Keratinocyte (primary cell): ENCODE results near the gene RPS6KA5. TPM values are rescaled to one million over a fixed set of nuclear protein-coding genes. Genes with fewer than 3 reads are reported as not detected.

ENCODE experiments used
- DNase-seq: peaks from one replicate; pipeline ENCODE4 v3.0.0-alpha.2; 2011; ENCODE audit warnings: low read depth, missing footprints, low spot score
- FAIRE-seq: peaks from 2 replicates; lab custom pipeline; 2011; peaks lifted over from hg19 to GRCh38; lab: Jason Lieb, UNC
- H2AFZ ChIP-seq: 2 replicates; pipeline ENCODE4 v1.6.0; 2012; ENCODE audit warnings: low read length, control low read depth, inconsistent platforms; ENCODE audit not compliant: control insufficient read depth
- H3K27ac ChIP-seq: 2 replicates; pipeline ENCODE4 v1.5.1; 2011; ENCODE audit warnings: low read length; ENCODE audit not compliant: control insufficient read depth, insufficient read depth
- H3K27me3 ChIP-seq: 3 replicates; pipeline ENCODE4 v1.6.0; 2011; ENCODE audit warnings: low read length; ENCODE audit not compliant: control insufficient read depth, insufficient read depth; ENCODE audit errors: extremely low read depth
- H3K36me3 ChIP-seq, 2 experiments: 2 replicates in 1 of 2; 3 replicates in 1 of 2; pipeline ENCODE4 v1.5.1; 2011; ENCODE audit warnings: low read length in 2 of 2, mild to moderate bottlenecking in 1 of 2; ENCODE audit not compliant: control insufficient read depth in 2 of 2, insufficient read depth in 2 of 2; ENCODE audit errors: extremely low read depth in 1 of 2
- H3K4me1 ChIP-seq: 3 replicates; pipeline ENCODE4 v1.5.1; 2011; ENCODE audit warnings: low read length; ENCODE audit not compliant: control insufficient read depth, insufficient read depth; ENCODE audit errors: extremely low read depth
- H3K4me2 ChIP-seq: 3 replicates; pipeline ENCODE4 v1.6.0; 2011; ENCODE audit warnings: low read depth, low read length; ENCODE audit not compliant: control insufficient read depth, insufficient read depth; ENCODE audit errors: extremely low read depth
- H3K4me3 ChIP-seq, 3 experiments: fragments of 200-600 bp in 1 of 3; sonication (generic) in 1 of 3; 2 replicates in 2 of 3; 3 replicates in 1 of 3; pipeline ENCODE4 v1.5.1; 2011 to 2016; ENCODE audit warnings: low read length in 3 of 3, mild to moderate bottlenecking in 3 of 3, control low read depth in 2 of 3, inconsistent platforms in 1 of 3, low read depth in 1 of 3, mixed read lengths in 1 of 3, mixed run types in 1 of 3, moderate library complexity in 1 of 3; ENCODE audit not compliant: control insufficient read depth in 2 of 3, insufficient read depth in 2 of 3; ENCODE audit errors: extremely low read depth in 1 of 3
- H3K79me2 ChIP-seq: 2 replicates; pipeline ENCODE4 v1.6.0; 2012; ENCODE audit warnings: low read length; ENCODE audit not compliant: control insufficient read depth, insufficient read depth
- H3K9ac ChIP-seq: 3 replicates; pipeline ENCODE4 v1.6.0; 2011; ENCODE audit warnings: low read length; ENCODE audit not compliant: control insufficient read depth, insufficient read depth; ENCODE audit errors: extremely low read depth
- H3K9me1 ChIP-seq: 3 replicates; pipeline ENCODE4 v1.6.0; 2011; ENCODE audit warnings: low read length; ENCODE audit not compliant: control insufficient read depth, insufficient read depth; ENCODE audit errors: extremely low read depth
- H3K9me3 ChIP-seq: 2 replicates; pipeline ENCODE4 v1.5.1; 2012; ENCODE audit warnings: low read depth, low read length; ENCODE audit not compliant: control insufficient read depth
- H4K20me1 ChIP-seq: 3 replicates; pipeline ENCODE4 v1.6.0; 2011; ENCODE audit warnings: low read length; ENCODE audit not compliant: control insufficient read depth, insufficient read depth; ENCODE audit errors: extremely low read depth
- CTCF ChIP-seq, 3 experiments: IDR thresholded peaks in 1 of 3; conservative IDR thresholded peaks in 1 of 3; optimal IDR thresholded peaks in 1 of 3; 2 replicates in 2 of 3; 3 replicates in 1 of 3; pipeline versions ENCODE3 to v1.5.1; 2011; ENCODE audit warnings: low read length in 3 of 3, mild to moderate bottlenecking in 3 of 3, moderate library complexity in 2 of 3, control low read depth in 1 of 3, inconsistent platforms in 1 of 3; ENCODE audit not compliant: insufficient read depth in 2 of 3; ENCODE audit errors: extremely low read depth in 1 of 3
- EZH2 ChIP-seq: IDR thresholded peaks from one replicate; pipeline ENCODE4 v1.6.1; 2012; ENCODE audit warnings: inconsistent platforms, mild to moderate bottlenecking, low read length, moderate library complexity
- dilution Hi-C: fragments of 300-500 bp; cut with MboI; formaldehyde crosslinking; loops from one replicate; pipeline ENCODE4 v1.7.0; 2020; ENCODE audit warnings: low sequenced_read_pairs; ENCODE audit not compliant: extremely low pct_ligation_motif_present
- polyA plus RNA-seq, 5 experiments: library from polyadenylated mRNA; depleted of rRNA in 3 of 5; stranded (reverse) in 3 of 5; stranded (forward) in 1 of 5; unstranded in 1 of 5; fragments of >200 nt; gene quantifications; 1 replicate in 1 of 5; 2 replicates in 3 of 5; 3 replicates in 1 of 5; pipeline versions ENCODE4 v1.2.1 to v1.2.3, GENCODE V29; 2011 to 2012; ENCODE audit warnings: missing spikeins in 2 of 5, low read depth in 1 of 5, low replicate concordance in 1 of 5

The RPS6KA5 gene
- polyA plus RNA-seq, 1 donor (not counting 4 experiments of a cell fraction or from before 2014, with no cell fraction given): 2.9 TPM

- Histone ChIP-seq H4K20me1 (no peaks in the 10 kb centered on the region), H3K9ac (no peak overlapping the region), H3K36me3 (no peaks in the 10 kb centered on the region), H3K79me2 (no peaks in the 10 kb centered on the region), H3K9me3 (no peaks in the 10 kb centered on the region), H3K27ac (no peak overlapping the region), H2AFZ (no peak overlapping the region), H3K9me1 (no peaks in the 10 kb centered on the region), H3K4me2 (no peak overlapping the region), H3K27me3 (no peaks in the 10 kb centered on the region), H3K4me1 (no peaks in the 10 kb centered on the region), H3K4me3 (no peak overlapping the region)
- no peak for DNase-seq
- dilution Hi-C loops: no loop called here
- FAIRE-seq: no peak
- no peak for TF ChIP-seq CTCF (optimal IDR thresholded peaks at IDR 0.05 in 1 of 3, IDR thresholded peaks at IDR 0.05 in 1 of 3, conservative IDR thresholded peaks at IDR 0.05 in 1 of 3; ENCODE audit: extremely low read depth in 1 of 3, insufficient read depth in 2 of 3, low read length in 3 of 3)
- TF ChIP-seq EZH2: no peak
These were observed 61.1 kb downstream of the RPS6KA5 start for GRCh38 chr14:90999299-90999698.

GRCh38 chr14:90996967-90997366, 63.5 kb downstream of the RPS6KA5 start:
- no peaks in the 10 kb centered on the region for H3K36me3 ChIP-seq
- no peaks in the 10 kb centered on the region for H3K9me1 ChIP-seq
- DNase-seq (no peak), FAIRE-seq (no peak)
- dilution Hi-C loops: no loop called here
- no peaks in the 10 kb centered on the region for H3K9me3 ChIP-seq
- H3K4me2 ChIP-seq: no peak overlapping the region
- no peaks in the 10 kb centered on the region for H3K79me2 ChIP-seq
- no peak overlapping the region for H2AFZ ChIP-seq
- H3K4me1 ChIP-seq: no peaks in the 10 kb centered on the region
- no peak overlapping the region for H3K27ac ChIP-seq
- no peaks in the 10 kb centered on the region for H3K27me3 ChIP-seq
- TF ChIP-seq EZH2 (no peak), CTCF (optimal IDR thresholded peaks at IDR 0.05 in 1 of 3, IDR thresholded peaks at IDR 0.05 in 1 of 3, conservative IDR thresholded peaks at IDR 0.05 in 1 of 3; ENCODE audit: extremely low read depth in 1 of 3, insufficient read depth in 2 of 3, low read length in 3 of 3) (no peak)
- no peaks in the 10 kb centered on the region for H4K20me1 ChIP-seq
- H3K9ac ChIP-seq: no peak overlapping the region
- H3K4me3 ChIP-seq: no peak overlapping the region
